ENCODE data around the gene PARP11.
"Not testable (repeated sequence)": the region's sequence is repeated elsewhere in the genome, so short reads cannot be mapped to it uniquely, and the experiment has no call there.

Gene PARP11

GRCh38 chr12:3863756-3864155 is 9.4 kb downstream of the PARP11 start:
- Histone ChIP-seq H3K4me3 (ENCODE audit: low read depth in 1 of 2, low read length in 2 of 2) (no peak overlapping the region), H3K9me3 (ENCODE audit: insufficient read depth, low read length, severe bottlenecking) (peaks cover 11% of the 10 kb centered on the region), H3K36me3 (ENCODE audit: insufficient read depth, low read length) (no peaks in the 10 kb centered on the region), H2AFZ (ENCODE audit: low read depth, low read length) (no peak overlapping the region), H3K9ac (ENCODE audit: low read depth, low read length) (no peak overlapping the region), H3K79me2 (ENCODE audit: insufficient read depth, low read length) (peaks cover 22% of the 10 kb centered on the region), H3K4me1 (ENCODE audit: insufficient read depth, low read length) (no peaks in the 10 kb centered on the region), H3K4me2 (ENCODE audit: insufficient read depth, low read length) (no peak overlapping the region), H3K27me3 (ENCODE audit: insufficient read depth, low read length, poor library complexity) (no peaks in the 10 kb centered on the region), H4K20me1 (ENCODE audit: insufficient read depth, low read length) (no peaks in the 10 kb centered on the region), H3K27ac (ENCODE audit: low read length) (no peak overlapping the region)
- DNase-seq (no peak), ATAC-seq (ENCODE audit: insufficient read depth, low read depth) (no peak)
- TF ChIP-seq CTCF (IDR thresholded peaks at IDR 0.05; ENCODE audit: borderline replicate concordance, extremely low read depth, low read length, poor library complexity, severe bottlenecking) (no peak), EZH2 (IDR thresholded peaks at IDR 0.05; ENCODE audit: borderline replicate concordance, low read depth, low read length, severe bottlenecking) (no peak)

- TF ChIP-seq CTCF (IDR thresholded peaks at IDR 0.05; ENCODE audit: borderline replicate concordance, extremely low read depth, low read length, poor library complexity, severe bottlenecking), result no peak
- TF ChIP-seq EZH2 (IDR thresholded peaks at IDR 0.05; ENCODE audit: borderline replicate concordance, low read depth, low read length, severe bottlenecking), result no peak
- Histone ChIP-seq H3K79me2 (ENCODE audit: insufficient read depth, low read length) (peaks cover 2% of the 10 kb centered on the region; the same call in 1 of the 2 replicates), H3K4me1 (ENCODE audit: insufficient read depth, low read length) (no peaks in the 10 kb centered on the region), H3K4me2 (ENCODE audit: insufficient read depth, low read length) (no peak overlapping the region), H2AFZ (ENCODE audit: low read depth, low read length) (no peak overlapping the region), H3K27me3 (ENCODE audit: insufficient read depth, low read length, poor library complexity) (no peaks in the 10 kb centered on the region), H3K36me3 (ENCODE audit: insufficient read depth, low read length) (no peaks in the 10 kb centered on the region; the same call in 1 of the 2 replicates), H3K4me3 (ENCODE audit: low read depth in 1 of 2, low read length in 2 of 2) (no peak overlapping the region), H3K9ac (ENCODE audit: low read depth, low read length) (no peak overlapping the region), H3K9me3 (ENCODE audit: insufficient read depth, low read length, severe bottlenecking) (no peaks in the 10 kb centered on the region), H3K27ac (ENCODE audit: low read length) (no peak overlapping the region), H4K20me1 (ENCODE audit: insufficient read depth, low read length) (no peaks in the 10 kb centered on the region; the same call in 1 of the 2 replicates)
- ATAC-seq (ENCODE audit: insufficient read depth, low read depth) (no peak), DNase-seq (no peak)
Observed at GRCh38 chr12:3842517-3842916, 30.7 kb downstream of the PARP11 start.

GRCh38 chr12:3841783-3842182 is 31.4 kb downstream of the PARP11 start:
- Histone ChIP-seq H3K4me3 (ENCODE audit: low read depth in 1 of 2, low read length in 2 of 2) (no peak overlapping the region), H3K4me2 (ENCODE audit: insufficient read depth, low read length) (no peak overlapping the region), H3K9ac (ENCODE audit: low read depth, low read length) (no peak overlapping the region), H3K27me3 (ENCODE audit: insufficient read depth, low read length, poor library complexity) (no peaks in the 10 kb centered on the region), H3K9me3 (ENCODE audit: insufficient read depth, low read length, severe bottlenecking) (no peaks in the 10 kb centered on the region), H4K20me1 (ENCODE audit: insufficient read depth, low read length) (peaks cover 3% of the 10 kb centered on the region; the same call in 1 of the 2 replicates), H3K79me2 (ENCODE audit: insufficient read depth, low read length) (peaks cover 7% of the 10 kb centered on the region), H3K4me1 (ENCODE audit: insufficient read depth, low read length) (no peaks in the 10 kb centered on the region), H3K27ac (ENCODE audit: low read length) (no peak overlapping the region), H3K36me3 (ENCODE audit: insufficient read depth, low read length) (no peaks in the 10 kb centered on the region; the same call in 1 of the 2 replicates), H2AFZ (ENCODE audit: low read depth, low read length) (no peak overlapping the region)
- no peak for TF ChIP-seq EZH2 (IDR thresholded peaks at IDR 0.05; ENCODE audit: borderline replicate concordance, low read depth, low read length, severe bottlenecking)
- TF ChIP-seq CTCF (IDR thresholded peaks at IDR 0.05; ENCODE audit: borderline replicate concordance, extremely low read depth, low read length, poor library complexity, severe bottlenecking), result no peak
- no peak for ATAC-seq (ENCODE audit: insufficient read depth, low read depth)
- DNase-seq, result no peak

- H3K4me2 ChIP-seq (ENCODE audit: insufficient read depth, low read length); DNase-seq; H3K4me1 ChIP-seq (ENCODE audit: insufficient read depth, low read length); H3K9me3 ChIP-seq (ENCODE audit: insufficient read depth, low read length, severe bottlenecking); H4K20me1 ChIP-seq (ENCODE audit: insufficient read depth, low read length); H3K27me3 ChIP-seq (ENCODE audit: insufficient read depth, low read length, poor library complexity); H2AFZ ChIP-seq (ENCODE audit: low read depth, low read length); H3K27ac ChIP-seq (ENCODE audit: low read length); ATAC-seq (ENCODE audit: insufficient read depth, low read depth); H3K36me3 ChIP-seq (ENCODE audit: insufficient read depth, low read length); H3K4me3 ChIP-seq (ENCODE audit: low read depth in 1 of 2, low read length in 2 of 2); H3K9ac ChIP-seq (ENCODE audit: low read depth, low read length): not testable (repeated sequence)
- peaks cover 12% of the 10 kb centered on the region; the same call in 1 of the 2 replicates for H3K79me2 ChIP-seq (ENCODE audit: insufficient read depth, low read length)
Observed at GRCh38 chr12:3840833-3841232, 32.4 kb downstream of the PARP11 start.

GRCh38 chr12:3839745-3840144 is 33.5 kb downstream of the PARP11 start:
- not testable (repeated sequence) for H2AFZ ChIP-seq (ENCODE audit: low read depth, low read length); ATAC-seq (ENCODE audit: insufficient read depth, low read depth); H3K36me3 ChIP-seq (ENCODE audit: insufficient read depth, low read length); H3K9ac ChIP-seq (ENCODE audit: low read depth, low read length); H3K27me3 ChIP-seq (ENCODE audit: insufficient read depth, low read length, poor library complexity); DNase-seq; H3K4me3 ChIP-seq (ENCODE audit: low read depth in 1 of 2, low read length in 2 of 2); H3K27ac ChIP-seq (ENCODE audit: low read length); H3K4me1 ChIP-seq (ENCODE audit: insufficient read depth, low read length); H3K4me2 ChIP-seq (ENCODE audit: insufficient read depth, low read length); H3K9me3 ChIP-seq (ENCODE audit: insufficient read depth, low read length, severe bottlenecking)
- peaks cover 18% of the 10 kb centered on the region for H3K79me2 ChIP-seq (ENCODE audit: insufficient read depth, low read length)
- peaks cover 12% of the 10 kb centered on the region; the same call in 1 of the 2 replicates for H4K20me1 ChIP-seq (ENCODE audit: insufficient read depth, low read length)

All from DND-41 (cell line).